OCI-LY7 (cell line): ENCODE results near the gene TMEM169. TPM values are rescaled to one million over a fixed set of nuclear protein-coding genes. Genes with fewer than 3 reads are reported as not detected.

Source experiments
- BruUV-seq: library from RNA; stranded (reverse); fragments of 400-500 nt; replicated peaks from 2 replicates; lab custom pipeline; 2021; lab: Mats Ljungman, UMichigan
- CTCF ChIA-PET: fragments of 300-600 bp; sonication (Branson Sonifier 250); formaldehyde crosslinking; loops from one replicate; lab custom pipeline; 2022; ENCODE audit warnings: antibody characterized with exemption; ENCODE audit not compliant: unreplicated experiment; lab: Charles Lee
- POLR2A ChIA-PET: fragments of 300-600 bp; sonication (Branson Sonifier 250); formaldehyde crosslinking; loops from one replicate; lab custom pipeline; 2022; ENCODE audit warnings: antibody characterized with exemption; lab: Charles Lee
- DNase-seq: peaks from one replicate; pipeline ENCODE4 v3.0.0-alpha.2; 2015; ENCODE audit warnings: low spot score
- H2AFZ ChIP-seq: fragments of 200-600 bp; sonication (generic), shearing (Covaris generic); 2 replicates; pipeline ENCODE4 v1.6.1; 2014; ENCODE audit warnings: mild to moderate bottlenecking, antibody characterized with exemption, low read length, moderate library complexity
- H3K27ac ChIP-seq: fragments of 200-600 bp; sonication (generic); 2 replicates; pipeline ENCODE4 v1.5.1; 2014; ENCODE audit warnings: mixed run types, low read depth, mild to moderate bottlenecking, moderate library complexity, low read length, inconsistent platforms; ENCODE audit not compliant: poor library complexity, severe bottlenecking
- H3K36me3 ChIP-seq: fragments of 200-600 bp; sonication (generic); 2 replicates; pipeline ENCODE4 v1.6.1; 2014; ENCODE audit warnings: mild to moderate bottlenecking, antibody characterized with exemption, low read length, moderate library complexity, mixed read lengths; ENCODE audit not compliant: insufficient read depth
- H3K4me1 ChIP-seq: fragments of 200-600 bp; sonication (generic); 2 replicates; pipeline ENCODE4 v1.5.1; 2014; ENCODE audit warnings: mild to moderate bottlenecking, low read length; ENCODE audit not compliant: insufficient read depth, poor library complexity, severe bottlenecking
- H3K4me2 ChIP-seq: fragments of 200-600 bp; sonication (generic); 2 replicates; pipeline ENCODE4 v1.6.1; 2014; ENCODE audit warnings: mild to moderate bottlenecking, low read length
- H3K4me3 ChIP-seq: fragments of 200-600 bp; sonication (generic); 2 replicates; pipeline ENCODE4 v1.5.1; 2014; ENCODE audit warnings: mild to moderate bottlenecking, low read depth, low read length; ENCODE audit not compliant: poor library complexity, severe bottlenecking
- H3K79me2 ChIP-seq: fragments of 200-600 bp; sonication (generic); 2 replicates; pipeline ENCODE4 v1.6.1; 2016; ENCODE audit warnings: low read depth, mild to moderate bottlenecking, low read length, moderate library complexity, mixed read lengths; ENCODE audit not compliant: insufficient read depth
- H3K9me2 ChIP-seq: fragments of 200-600 bp; sonication (generic); 2 replicates; pipeline ENCODE4 v1.6.1; 2016; ENCODE audit warnings: mild to moderate bottlenecking, low read length, mixed read lengths; ENCODE audit not compliant: insufficient read depth
- H3K9me3 ChIP-seq: fragments of 200-600 bp; sonication (generic); 2 replicates; pipeline ENCODE4 v1.6.1; 2014; ENCODE audit warnings: mild to moderate bottlenecking, mixed run types, low read length, mixed read lengths
- H4K20me1 ChIP-seq: fragments of 200-600 bp; sonication (generic); 2 replicates; pipeline ENCODE4 v1.6.1; 2014; ENCODE audit warnings: mild to moderate bottlenecking, antibody characterized with exemption, low read length, moderate library complexity, mixed read lengths; ENCODE audit not compliant: insufficient read depth
- EZH2phosphoT487 ChIP-seq: fragments of 200-600 bp; sonication (generic); IDR thresholded peaks from 2 replicates; pipeline ENCODE4 v1.6.1; 2018; ENCODE audit warnings: low read depth, borderline replicate concordance, mild to moderate bottlenecking, mixed run types, antibody characterized with exemption, low read length, moderate library complexity, mixed read lengths
- intact Hi-C: fragments of 100-400 bp; cut with micrococcal nuclease; formaldehyde crosslinking; loops from one replicate; pipeline ENCODE4 v1.10.0; 2022; ENCODE audit not compliant: unreplicated experiment
- total RNA-seq, 2 experiments: library from RNA; depleted of rRNA in 1 of 2; stranded (reverse); fragments of >200 nt in 1 of 2; shearing (Covaris generic) in 1 of 2; gene quantifications; 2 replicates each; pipeline ENCODE4 v1.2.3, GENCODE V29; 2014 to 2022
- TF ChIP-seq, protein P1 (sequence below): fragments of 200-600 bp; sonication (generic); conservative IDR thresholded peaks from 2 replicates; pipeline ENCODE4 v1.5.1; 2014; ENCODE audit warnings: mild to moderate bottlenecking, antibody characterized with exemption, low read length, moderate library complexity, mixed read lengths

The TMEM169 gene
- total RNA-seq, 2 experiments from 2014 or later: 0.09 to 0.42 TPM

GRCh38 chr2:216147172-216148131, 65.7 kb downstream of the TMEM169 start:
- TF ChIP-seq, protein P1, sequence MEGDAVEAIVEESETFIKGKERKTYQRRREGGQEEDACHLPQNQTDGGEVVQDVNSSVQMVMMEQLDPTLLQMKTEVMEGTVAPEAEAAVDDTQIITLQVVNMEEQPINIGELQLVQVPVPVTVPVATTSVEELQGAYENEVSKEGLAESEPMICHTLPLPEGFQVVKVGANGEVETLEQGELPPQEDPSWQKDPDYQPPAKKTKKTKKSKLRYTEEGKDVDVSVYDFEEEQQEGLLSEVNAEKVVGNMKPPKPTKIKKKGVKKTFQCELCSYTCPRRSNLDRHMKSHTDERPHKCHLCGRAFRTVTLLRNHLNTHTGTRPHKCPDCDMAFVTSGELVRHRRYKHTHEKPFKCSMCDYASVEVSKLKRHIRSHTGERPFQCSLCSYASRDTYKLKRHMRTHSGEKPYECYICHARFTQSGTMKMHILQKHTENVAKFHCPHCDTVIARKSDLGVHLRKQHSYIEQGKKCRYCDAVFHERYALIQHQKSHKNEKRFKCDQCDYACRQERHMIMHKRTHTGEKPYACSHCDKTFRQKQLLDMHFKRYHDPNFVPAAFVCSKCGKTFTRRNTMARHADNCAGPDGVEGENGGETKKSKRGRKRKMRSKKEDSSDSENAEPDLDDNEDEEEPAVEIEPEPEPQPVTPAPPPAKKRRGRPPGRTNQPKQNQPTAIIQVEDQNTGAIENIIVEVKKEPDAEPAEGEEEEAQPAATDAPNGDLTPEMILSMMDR: no peak
- TF ChIP-seq EZH2phosphoT487: no peak
- Histone ChIP-seq H3K27ac (no peak overlapping the region), H3K4me3 (no peak overlapping the region), H2AFZ (no peak overlapping the region), H3K9me2 (no peaks in the 10 kb centered on the region), H4K20me1 (peaks cover 14% of the 10 kb centered on the region; the same call in 1 of the 2 replicates), H3K9me3 (no peaks in the 10 kb centered on the region), H3K36me3 (peaks cover 100% of the 10 kb centered on the region), H3K4me2 (no peak overlapping the region), H3K79me2 (no peaks in the 10 kb centered on the region; the same call in 1 of the 2 replicates), H3K4me1 (no peaks in the 10 kb centered on the region)
- intact Hi-C loops: no loop called here
- POLR2A ChIA-PET: interaction anchor here (1.0 to 2.4 kb wide), 3 partner anchors 12 to 17 kb away, joined by 4 to 9 read pairs (median 5); no protein-coding TSS in a partner anchor
- no TSS peak for BruUV-seq
- no peak for DNase-seq
- CTCF ChIA-PET: no interaction called here

DNA sequence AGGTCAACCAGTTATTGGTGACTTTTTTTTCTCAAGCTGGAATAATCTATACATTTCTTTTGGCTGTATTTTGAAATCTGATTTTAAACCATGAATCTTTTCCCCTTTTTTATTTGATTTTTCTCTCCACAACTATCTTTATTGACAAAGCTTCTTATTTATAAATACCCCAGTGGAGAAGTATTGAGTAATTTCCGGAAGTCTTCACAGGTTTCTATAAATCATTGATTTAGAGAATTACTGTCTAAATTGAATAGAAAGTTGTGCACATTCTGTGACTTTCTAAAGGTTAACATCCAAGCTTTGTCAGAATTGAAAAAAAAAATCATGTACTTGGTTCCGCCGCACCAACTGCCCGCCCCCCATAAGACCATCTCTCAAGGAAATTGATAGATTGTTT, 67.3 kb downstream of the TMEM169 start:
- BruUV-seq: no TSS peak
- Histone ChIP-seq H3K9me3 (no peaks in the 10 kb centered on the region), H4K20me1 (peaks cover 8% of the 10 kb centered on the region; the same call in 1 of the 2 replicates), H3K79me2 (no peaks in the 10 kb centered on the region; the same call in 1 of the 2 replicates), H3K4me3 (no peak overlapping the region), H3K4me1 (no peaks in the 10 kb centered on the region), H3K36me3 (peaks cover 100% of the 10 kb centered on the region), H3K4me2 (no peak overlapping the region), H3K9me2 (no peaks in the 10 kb centered on the region), H3K27ac (no peak overlapping the region), H2AFZ (no peak overlapping the region)
- ChIA-PET CTCF (interaction anchor here (0.5 kb wide), 1 partner anchor 88 kb away, joined by 5 read pairs; no protein-coding TSS in a partner anchor), POLR2A (interaction anchor here (0.7 to 2.4 kb wide), 4 partner anchors 9 to 23 kb away, joined by 3 to 9 read pairs (median 4); no protein-coding TSS in a partner anchor)
- no peak for TF ChIP-seq EZH2phosphoT487
- TF ChIP-seq, protein P1: no peak
- DNase-seq: no peak
- intact Hi-C loops: no loop called here
